ENCODE measurements around the gene CEMIP. TPM values are rescaled to one million over a fixed set of nuclear protein-coding genes. Genes with fewer than 3 reads are reported as not detected.

Gene CEMIP
- total and polyA plus RNA-seq, 2 experiments from 2014 or later, result 0.27 to 2.1 TPM

GRCh38 chr15:80873366-80873952, 94.3 kb downstream of the CEMIP start:
- no peak for ATAC-seq
- Histone ChIP-seq H3K4me3 (no peak overlapping the region), H2AFZ (no peak overlapping the region), H4K20me1 (replicated peaks; ENCODE audit: insufficient read depth) (no peaks in the 10 kb centered on the region), H3F3A (replicated peaks; ENCODE audit: low read depth) (no peaks in the 10 kb centered on the region), H3K4me2 (no peak overlapping the region), H3K9me2 (ENCODE audit: insufficient read depth) (0 out of 2 replicates have a peak, but pooled peaks cover 3% of the 10 kb centered on the region), H3K27ac (ENCODE audit: low read depth) (no peak overlapping the region), H3K27me3 (ENCODE audit: insufficient read depth) (no peaks in the 10 kb centered on the region), H3K79me2 (replicated peaks; ENCODE audit: insufficient read depth) (no peaks in the 10 kb centered on the region), H3K36me3 (ENCODE audit: insufficient read depth) (no peaks in the 10 kb centered on the region), H3K4me1 (ENCODE audit: insufficient read depth) (no peaks in the 10 kb centered on the region)
- H3K9me3 Mint-ChIP-seq, result no peaks in the 10 kb centered on the region
- H3K4me1 Mint-ChIP-seq, result peaks cover 12% of the 10 kb centered on the region; the same call in 2 of the 3 replicates
- H3K27ac Mint-ChIP-seq, result no peak overlapping the region
- peaks cover 4% of the 10 kb centered on the region for H3K27me3 Mint-ChIP-seq (ENCODE audit: insufficient read depth, low read depth, poor library complexity)
- no peak overlapping the region for H3K4me3 Mint-ChIP-seq
- no peak for DNase-seq (ENCODE audit: low spot score)
- TF ChIP-seq ZNF114 (CRISPR knock-in tag; IDR thresholded peaks at IDR 0.05), result no peak
- TF ChIP-seq CREB1 (CRISPR knock-in tag; IDR thresholded peaks at IDR 0.05; ENCODE audit: low read depth), result no peak
- TF ChIP-seq CTCF (conservative IDR thresholded peaks at IDR 0.05; ENCODE audit: low read depth in 2 of 2), result no peak
- no peaks in the 10 kb centered on the region for H3K36me3 Mint-ChIP-seq (ENCODE audit: low read depth)

GRCh38 chr15:80875568-80876347, 96.6 kb downstream of the CEMIP start:
- no peak overlapping the region for H2AFZ ChIP-seq
- no peaks in the 10 kb centered on the region for H3K4me1 ChIP-seq (ENCODE audit: insufficient read depth)
- H3K4me2 ChIP-seq, result no peak overlapping the region
- no peaks in the 10 kb centered on the region for H3F3A ChIP-seq (replicated peaks; ENCODE audit: low read depth)
- H3K36me3 ChIP-seq (ENCODE audit: insufficient read depth), result no peaks in the 10 kb centered on the region
- Mint-ChIP-seq H3K4me3 (no peak overlapping the region), H3K36me3 (ENCODE audit: low read depth) (no peaks in the 10 kb centered on the region), H3K9me3 (no peaks in the 10 kb centered on the region), H3K4me1 (peaks cover 20% of the 10 kb centered on the region; the same call in 2 of the 3 replicates), H3K27ac (no peak overlapping the region), H3K27me3 (ENCODE audit: insufficient read depth, low read depth, poor library complexity) (peaks cover 3% of the 10 kb centered on the region)
- TF ChIP-seq CTCF (conservative IDR thresholded peaks at IDR 0.05; ENCODE audit: low read depth in 2 of 2) (no peak), ZNF462 (CRISPR knock-in tag; IDR thresholded peaks at IDR 0.05) (no peak), EZH2phosphoT487 (IDR thresholded peaks at IDR 0.05; ENCODE audit: unreplicated experiment) (no peak), JUNB (IDR thresholded peaks at IDR 0.05; ENCODE audit: unreplicated experiment) (no peak), ZNF114 (CRISPR knock-in tag; IDR thresholded peaks at IDR 0.05) (no peak), ETS1 (IDR thresholded peaks at IDR 0.05) (no peak)
- 0 out of 2 replicates have a peak, but pooled peaks cover 3% of the 10 kb centered on the region for H3K9me2 ChIP-seq (ENCODE audit: insufficient read depth)
- H4K20me1 ChIP-seq (replicated peaks; ENCODE audit: insufficient read depth), result no peaks in the 10 kb centered on the region
- no peaks in the 10 kb centered on the region for H3K79me2 ChIP-seq (replicated peaks; ENCODE audit: insufficient read depth)
- H3K4me3 ChIP-seq, result no peak overlapping the region
- ATAC-seq, result no peak
- no peak overlapping the region for H3K27ac ChIP-seq (ENCODE audit: low read depth)
- no peak for DNase-seq (ENCODE audit: low spot score)
- no peaks in the 10 kb centered on the region for H3K27me3 ChIP-seq (ENCODE audit: insufficient read depth)
